ENCODE results near the gene GALNT18.

GRCh38 chr11:11624926-11625325 lies 3.1 kb upstream of the GALNT18 start:
- TF ChIP-seq CTCF (IDR thresholded peaks at IDR 0.05) (no peak), POLR2A (IDR thresholded peaks at IDR 0.05) (no peak)
